Trophoblast cell (in vitro differentiated cells and primary cell): ENCODE measurements around the gene RIC8B.
A peak's percentile ranks its signal among the peaks of the same experiment; 100 is the strongest.

Experiments used
- DNase-seq, 2 donors: peaks; one replicate each; pipeline ENCODE4 v3.0.0-alpha.2; 2016
- H2AFZ ChIP-seq: 2 replicates; pipeline ENCODE4 v1.6.1; 2013; ENCODE audit warnings: low read length, moderate library complexity, mild to moderate bottlenecking; ENCODE audit not compliant: insufficient read depth, poor library complexity
- H2AK5ac ChIP-seq: 2 replicates; pipeline ENCODE4 v1.6.1; 2013; ENCODE audit warnings: mild to moderate bottlenecking, low read length
- H2BK120ac ChIP-seq: 2 replicates; pipeline ENCODE4 v1.6.1; 2013; ENCODE audit warnings: low read length, mild to moderate bottlenecking, moderate library complexity; ENCODE audit not compliant: insufficient read depth, poor library complexity
- H2BK12ac ChIP-seq: 2 replicates; pipeline ENCODE4 v1.6.1; 2013; ENCODE audit warnings: mild to moderate bottlenecking, low read length, moderate library complexity
- H2BK5ac ChIP-seq: 2 replicates; pipeline ENCODE4 v1.6.1; 2013; ENCODE audit warnings: low read length, low read depth, moderate library complexity, mild to moderate bottlenecking; ENCODE audit not compliant: poor library complexity
- H3K14ac ChIP-seq: 2 replicates; pipeline ENCODE4 v1.6.1; 2013; ENCODE audit warnings: mild to moderate bottlenecking, low read length
- H3K18ac ChIP-seq: 2 replicates; pipeline ENCODE4 v1.6.1; 2013; ENCODE audit warnings: mild to moderate bottlenecking, low read length
- H3K23ac ChIP-seq: 2 replicates; pipeline ENCODE4 v1.6.1; 2013; ENCODE audit warnings: low read length
- H3K27ac ChIP-seq: 2 replicates; pipeline ENCODE4 v1.5.1; 2013; ENCODE audit warnings: low read depth, mild to moderate bottlenecking, inconsistent platforms, low read length, moderate library complexity
- H3K27me3 ChIP-seq: 2 replicates; pipeline ENCODE4 v1.6.1; 2013; ENCODE audit warnings: inconsistent platforms, mild to moderate bottlenecking, low read length, moderate library complexity; ENCODE audit not compliant: insufficient read depth
- H3K36me3 ChIP-seq, 2 experiments: 1 replicate in 1 of 2; 2 replicates in 1 of 2; pipeline ENCODE4 v1.6.1; 2013; ENCODE audit warnings: low read length in 2 of 2, mild to moderate bottlenecking in 2 of 2, moderate library complexity in 1 of 2; ENCODE audit not compliant: insufficient read depth in 2 of 2, control insufficient read depth in 1 of 2
- H3K4ac ChIP-seq: 2 replicates; pipeline ENCODE4 v1.6.1; 2013; ENCODE audit warnings: low read depth, mild to moderate bottlenecking, low read length, moderate library complexity
- H3K4me1 ChIP-seq, 2 experiments: 1 replicate in 1 of 2; 2 replicates in 1 of 2; pipeline ENCODE4 v1.6.1; 2013; ENCODE audit warnings: low read length in 2 of 2, mild to moderate bottlenecking in 2 of 2, moderate library complexity in 1 of 2; ENCODE audit not compliant: insufficient read depth in 2 of 2, control insufficient read depth in 1 of 2
- H3K4me2 ChIP-seq: 2 replicates; pipeline ENCODE4 v1.6.1; 2013; ENCODE audit warnings: inconsistent platforms, mild to moderate bottlenecking, low read length, moderate library complexity
- H3K4me3 ChIP-seq: 2 replicates; pipeline ENCODE4 v1.5.1; 2013; ENCODE audit warnings: mild to moderate bottlenecking, low read depth, low read length, inconsistent platforms
- H3K79me1 ChIP-seq: one replicate; pipeline ENCODE4 v1.6.1; 2013; ENCODE audit warnings: low read length
- H3K79me2 ChIP-seq: 2 replicates; pipeline ENCODE4 v1.6.1; 2013; ENCODE audit warnings: low read length, mild to moderate bottlenecking; ENCODE audit not compliant: control insufficient read depth, insufficient read depth, poor library complexity
- H3K9ac ChIP-seq: 2 replicates; pipeline ENCODE4 v1.6.1; 2013; ENCODE audit warnings: mild to moderate bottlenecking, low read length
- H3K9me3 ChIP-seq: 2 replicates; pipeline ENCODE4 v1.6.1; 2013; ENCODE audit warnings: low read depth, mild to moderate bottlenecking, control low read depth, inconsistent platforms, low read length; ENCODE audit not compliant: insufficient read depth
- H4K12ac ChIP-seq: 2 replicates; pipeline ENCODE4 v1.6.1; 2013; ENCODE audit warnings: low read depth, mild to moderate bottlenecking, low read length, moderate library complexity
- H4K8ac ChIP-seq: 2 replicates; pipeline ENCODE4 v1.6.1; 2013; ENCODE audit warnings: low read depth, mild to moderate bottlenecking, low read length, moderate library complexity
- H4K91ac ChIP-seq: one replicate; pipeline ENCODE4 v1.6.1; 2013; ENCODE audit warnings: low read depth, mild to moderate bottlenecking, low read length, moderate library complexity
- WGBS: extraction: QIAGEN DNeasy Blood & Tissue Kit; methylation state at CpG from one replicate; pipeline ENCODE4 v1.1.7; 2013; ENCODE audit warnings: missing lambda C conversion rate; ENCODE audit not compliant: insufficient read length, insufficient coverage; ENCODE audit errors: extremely low coverage; 5-methylcytosine and 5-hydroxymethylcytosine counted together

Gene RIC8B

DNA sequence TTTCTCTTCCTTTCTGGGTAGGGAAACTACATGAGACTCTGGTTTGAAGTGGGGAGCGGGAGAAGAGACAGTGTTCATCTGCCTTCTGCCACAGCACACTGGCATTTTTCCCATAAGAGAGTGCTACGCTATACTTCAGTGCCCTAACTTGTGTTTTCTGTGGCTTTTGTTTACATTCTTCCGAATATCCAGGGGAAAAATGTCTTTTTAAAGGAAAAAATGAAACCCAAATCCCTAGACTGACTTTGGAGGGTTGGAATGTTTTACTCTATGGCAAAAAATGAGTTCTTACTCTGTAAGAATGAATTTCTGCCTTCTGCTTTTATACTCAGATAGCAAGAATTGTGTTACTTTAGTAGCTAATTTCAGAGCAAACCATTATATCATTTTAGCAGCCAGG, 93.2 kb downstream of the RIC8B start:
- Histone ChIP-seq H3K14ac (no peak overlapping the region), H3K4me1 (no peaks in the 10 kb centered on the region), H3K4me2 (no peak overlapping the region), H3K79me1 (no peaks in the 10 kb centered on the region), H3K4ac (no peak overlapping the region), H3K9me3 (no peaks in the 10 kb centered on the region), H3K4me3 (no peak overlapping the region), H2BK12ac (no peak overlapping the region), H2BK5ac (no peak overlapping the region), H3K79me2 (no peaks in the 10 kb centered on the region), H3K36me3 (no peaks in the 10 kb centered on the region), H4K91ac (no peak overlapping the region), H3K23ac (no peak overlapping the region), H3K27me3 (no peaks in the 10 kb centered on the region), H3K9ac (no peak overlapping the region), H2AK5ac (no peak overlapping the region), H4K8ac (no peak overlapping the region), H3K18ac (no peak overlapping the region), H4K12ac (no peak overlapping the region), H2BK120ac (no peak overlapping the region), H2AFZ (no peak overlapping the region), H3K27ac (no peak overlapping the region)
- no peak for DNase-seq
- no CpG with 5 or more reads among the region's 3 CpGs for WGBS

DNA sequence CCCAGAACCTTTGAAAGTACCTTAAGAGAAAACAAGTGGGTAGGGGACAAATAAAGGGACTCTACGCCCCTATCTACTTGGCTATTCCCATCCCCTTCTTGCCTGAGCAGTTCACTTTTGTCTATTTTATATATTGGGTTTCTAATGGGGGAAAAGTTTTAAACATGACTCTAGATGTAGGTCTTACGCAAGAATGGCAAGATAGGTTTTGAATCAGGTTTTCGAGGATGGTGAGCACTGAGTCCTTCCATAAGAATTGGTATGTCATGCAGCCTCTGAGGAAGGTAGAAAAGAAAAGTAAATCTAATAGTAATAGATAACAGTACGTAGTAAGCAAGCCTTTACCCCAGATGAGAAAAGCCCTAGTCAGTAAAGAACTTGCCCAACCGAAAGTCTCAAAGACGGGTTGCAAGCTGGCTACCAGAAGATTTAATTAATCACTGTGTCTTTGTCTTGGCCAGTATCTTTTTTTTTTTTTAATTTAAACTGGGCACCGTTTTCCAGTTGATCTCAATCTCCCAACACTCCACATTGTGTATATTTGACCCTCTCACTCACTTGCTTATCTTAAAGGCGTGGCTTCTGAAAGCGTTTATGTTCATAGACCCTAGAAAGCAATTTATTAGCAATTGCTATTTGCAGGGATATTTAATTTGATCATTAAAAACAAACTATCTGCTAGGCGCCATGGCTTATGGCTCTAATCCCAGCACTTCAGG, 94.7 kb downstream of the RIC8B start:
- H2BK120ac ChIP-seq, result no peak overlapping the region
- no peak overlapping the region for H3K4me3 ChIP-seq
- no peak overlapping the region for H2BK5ac ChIP-seq
- no peak overlapping the region for H2AFZ ChIP-seq
- no peak overlapping the region for H3K18ac ChIP-seq
- no peak for DNase-seq
- no peaks in the 10 kb centered on the region for H3K36me3 ChIP-seq
- H3K27ac ChIP-seq, result no peak overlapping the region
- H3K9ac ChIP-seq, result no peak overlapping the region
- no peak overlapping the region for H2AK5ac ChIP-seq
- H3K4ac ChIP-seq, result no peak overlapping the region
- no peaks in the 10 kb centered on the region for H3K9me3 ChIP-seq
- no peaks in the 10 kb centered on the region for H3K27me3 ChIP-seq
- no peaks in the 10 kb centered on the region for H3K79me2 ChIP-seq
- H4K12ac ChIP-seq, result no peak overlapping the region
- no peak overlapping the region for H3K23ac ChIP-seq
- H4K8ac ChIP-seq, result no peak overlapping the region
- no peak overlapping the region for H2BK12ac ChIP-seq
- no CpG with 5 or more reads among the region's 10 CpGs for WGBS
- H3K4me2 ChIP-seq, result no peak overlapping the region
- H3K79me1 ChIP-seq, result no peaks in the 10 kb centered on the region
- H3K14ac ChIP-seq, result no peak overlapping the region
- H3K4me1 ChIP-seq, result no peaks in the 10 kb centered on the region
- H4K91ac ChIP-seq, result no peak overlapping the region

DNA sequence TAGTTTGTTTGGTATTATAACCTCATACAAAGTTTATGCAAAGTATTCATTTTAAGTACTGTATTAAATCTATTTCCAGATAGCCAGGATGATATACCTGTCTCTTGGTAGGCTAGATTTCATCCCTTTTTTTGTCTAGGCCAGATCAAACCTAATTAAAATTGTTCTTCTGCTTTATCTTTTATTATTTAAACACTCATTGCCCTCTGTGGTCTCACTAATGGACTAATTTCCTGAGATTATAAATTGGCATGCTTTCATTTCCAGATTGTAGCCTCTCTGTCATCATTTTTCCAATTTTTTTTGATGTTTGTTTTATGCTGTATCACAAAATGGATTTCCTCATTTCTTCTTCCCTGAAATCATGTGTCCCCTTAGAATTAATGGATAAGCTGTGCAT, 95.6 kb downstream of the RIC8B start:
- DNase-seq, result no peak
- H4K8ac ChIP-seq, result no peak overlapping the region
- no peak overlapping the region for H3K18ac ChIP-seq
- H2AFZ ChIP-seq, result no peak overlapping the region
- H2BK120ac ChIP-seq, result no peak overlapping the region
- no peak overlapping the region for H3K27ac ChIP-seq
- H3K9me3 ChIP-seq, result no peaks in the 10 kb centered on the region
- no peak overlapping the region for H3K14ac ChIP-seq
- no peak overlapping the region for H3K23ac ChIP-seq
- no peak overlapping the region for H3K4me3 ChIP-seq
- no peaks in the 10 kb centered on the region for H3K36me3 ChIP-seq
- H3K4me1 ChIP-seq, result no peaks in the 10 kb centered on the region
- H2BK5ac ChIP-seq, result no peak overlapping the region
- H3K79me2 ChIP-seq, result no peaks in the 10 kb centered on the region
- H2AK5ac ChIP-seq, result no peak overlapping the region
- no peaks in the 10 kb centered on the region for H3K27me3 ChIP-seq
- no peak overlapping the region for H3K9ac ChIP-seq
- no peak overlapping the region for H2BK12ac ChIP-seq
- no peak overlapping the region for H3K4ac ChIP-seq
- no peak overlapping the region for H3K4me2 ChIP-seq
- H4K91ac ChIP-seq, result no peak overlapping the region
- no peak overlapping the region for H4K12ac ChIP-seq
- no peaks in the 10 kb centered on the region for H3K79me1 ChIP-seq

DNA sequence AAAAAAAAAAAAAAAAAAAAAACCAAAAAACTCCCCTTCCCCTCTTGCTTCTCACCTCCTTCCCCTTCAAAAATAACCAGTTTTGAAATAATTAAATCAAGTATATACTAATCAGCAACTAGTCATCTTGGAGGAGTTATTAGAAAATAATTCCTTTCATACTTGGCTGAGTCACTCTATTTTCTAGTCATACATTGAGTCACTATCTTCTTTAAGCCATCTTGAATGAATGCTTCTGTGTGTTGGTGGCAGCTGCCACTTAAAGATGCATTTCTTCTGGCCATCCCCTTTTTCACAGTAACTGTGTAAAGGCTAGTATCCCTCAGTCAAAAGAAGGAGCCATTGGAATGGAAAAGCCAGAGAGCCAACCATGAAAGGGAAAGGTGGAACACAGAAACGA, 97.0 kb downstream of the RIC8B start:
- H2AK5ac ChIP-seq, result no peak overlapping the region
- no peaks in the 10 kb centered on the region for H3K36me3 ChIP-seq
- H3K14ac ChIP-seq, result no peak overlapping the region
- no peak overlapping the region for H3K9ac ChIP-seq
- peak; percentile 50 to 81 for DNase-seq
- no peak overlapping the region for H2BK120ac ChIP-seq
- H3K9me3 ChIP-seq, result no peaks in the 10 kb centered on the region
- H3K4me2 ChIP-seq, result no peak overlapping the region
- no peak overlapping the region for H3K4ac ChIP-seq
- no peaks in the 10 kb centered on the region for H3K79me1 ChIP-seq
- no peaks in the 10 kb centered on the region for H3K4me1 ChIP-seq
- no peak overlapping the region for H3K27ac ChIP-seq
- no peaks in the 10 kb centered on the region for H3K27me3 ChIP-seq
- H4K91ac ChIP-seq, result no peak overlapping the region
- no peak overlapping the region for H3K18ac ChIP-seq
- H4K8ac ChIP-seq, result no peak overlapping the region
- no peak overlapping the region for H2BK5ac ChIP-seq
- no peak overlapping the region for H2BK12ac ChIP-seq
- H3K23ac ChIP-seq, result no peak overlapping the region
- H2AFZ ChIP-seq, result no peak overlapping the region
- no CpG with 5 or more reads among the region's 1 CpG for WGBS
- H3K79me2 ChIP-seq, result no peaks in the 10 kb centered on the region
- no peak overlapping the region for H4K12ac ChIP-seq
- no peak overlapping the region for H3K4me3 ChIP-seq
